GM19193 (cell line): Measurements from ENCODE around the gene CHCHD4.

Source experiments
- POLR2A ChIP-seq: IDR thresholded peaks from 4 replicates; pipeline ENCODE4 v1.6.1; 2011; ENCODE audit not compliant: insufficient read depth, insufficient read length; ENCODE audit errors: extremely low read depth

CHCHD4 gene

DNA sequence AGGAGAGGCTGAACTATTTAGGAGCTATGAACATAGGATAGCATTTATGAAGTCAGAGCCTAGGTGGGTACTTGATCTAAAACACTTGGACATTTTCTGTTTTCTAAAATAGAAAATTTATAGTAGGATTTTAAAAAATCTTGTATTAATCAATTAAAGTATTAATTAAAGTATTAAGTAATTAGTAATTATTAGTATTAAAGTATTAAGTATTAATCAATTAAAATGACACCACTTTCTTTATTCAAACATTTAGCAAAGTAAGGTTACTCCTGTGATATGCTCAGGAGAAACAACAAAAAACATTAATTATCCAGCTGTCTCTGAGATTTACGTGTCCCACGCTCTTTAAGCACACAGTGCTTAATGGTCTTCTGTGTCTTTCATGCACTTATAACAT lies 32.2 kb downstream of the CHCHD4 start:
- TF ChIP-seq POLR2A, result no peak

DNA sequence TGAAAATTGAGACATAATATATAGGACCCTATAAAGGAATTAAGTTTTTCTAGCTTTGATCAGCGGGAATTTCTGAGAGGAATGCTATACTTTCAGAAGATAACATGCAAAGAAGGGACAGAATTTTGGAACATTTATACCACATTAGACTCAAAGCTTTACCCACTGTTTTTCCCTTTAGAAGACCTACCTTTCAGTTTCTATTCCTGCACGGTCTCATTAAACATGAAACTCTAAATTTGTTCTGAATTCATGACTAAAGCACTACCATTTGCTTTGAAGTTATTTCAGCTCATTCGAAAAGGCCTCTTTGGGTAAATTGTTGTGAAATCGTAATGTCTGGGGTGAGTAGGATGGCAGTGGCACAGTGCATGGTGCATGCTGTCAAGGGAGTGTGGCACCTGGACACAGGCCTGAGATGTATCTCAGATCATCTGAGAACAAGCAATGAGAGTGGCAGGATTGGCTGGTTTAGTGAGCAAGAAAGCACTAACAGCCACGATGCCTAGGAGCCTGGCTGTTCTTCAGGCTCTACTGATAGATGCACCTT lies 42.5 kb downstream of the CHCHD4 start:
- TF ChIP-seq POLR2A, result no peak

GRCh38 chr3:14077310-14077709 lies 47.4 kb downstream of the CHCHD4 start:
- TF ChIP-seq POLR2A, result no peak

DNA sequence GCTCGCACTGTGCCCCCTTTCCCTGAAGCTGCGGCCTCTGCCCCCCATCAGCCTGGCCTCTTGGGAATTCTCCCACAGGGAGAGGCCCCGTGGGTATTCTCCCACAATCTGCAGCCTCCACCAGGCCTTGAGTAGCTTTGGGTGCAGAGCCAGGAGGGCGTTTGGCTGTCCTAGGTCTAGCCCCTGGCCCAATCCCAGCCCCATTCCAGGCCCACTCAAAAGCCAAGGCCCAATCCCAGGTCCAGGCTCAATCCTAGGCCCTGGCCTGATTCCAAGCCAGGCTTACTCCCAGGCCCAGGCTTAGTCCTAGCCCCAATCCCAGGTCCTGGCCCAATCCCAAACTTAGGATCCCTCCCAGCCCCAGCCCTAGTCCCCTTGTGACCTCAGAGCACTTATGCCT lies 59.8 kb downstream of the CHCHD4 start:
- no peak for TF ChIP-seq POLR2A

DNA sequence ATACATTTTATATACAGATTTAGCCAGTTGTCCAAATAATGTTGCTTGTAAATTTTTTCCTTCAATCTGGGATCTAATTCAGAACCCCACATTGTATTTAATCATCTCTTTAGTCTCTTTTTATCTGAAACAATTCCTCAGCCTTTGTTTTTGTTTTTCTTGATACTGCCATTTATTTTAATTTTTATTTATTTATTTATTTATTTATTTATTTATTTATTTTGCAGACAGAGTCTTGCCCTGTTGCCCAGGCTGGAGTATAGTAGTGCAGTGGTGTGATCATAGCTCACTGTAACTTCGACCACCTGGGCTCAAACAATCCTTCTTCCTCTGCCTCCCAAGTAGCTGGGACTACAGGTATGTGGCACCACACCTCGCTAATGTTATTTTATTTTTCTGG lies 61.5 kb downstream of the CHCHD4 start:
- no peak for TF ChIP-seq POLR2A
